SK-N-SH treated with all-trans-retinoic acid at 6 μM for 48 hours (cell line): ENCODE results near the gene ATP5F1E.

ENCODE experiments used
- PATZ1 ChIP-seq: fragments of 250-450 bp; sonication (Bioruptor Pico); IDR thresholded peaks from 2 replicates; pipeline ENCODE4 v1.8.0; 2020; ENCODE audit warnings: mild to moderate bottlenecking, moderate library complexity, borderline replicate concordance
- POU6F1 ChIP-seq: fragments of 250-450 bp; sonication (Bioruptor Pico); IDR thresholded peaks from 2 replicates; pipeline ENCODE4 v1.8.0; 2021; ENCODE audit warnings: low read depth, mild to moderate bottlenecking, moderate library complexity, borderline replicate concordance
- TOX ChIP-seq: fragments of 250-450 bp; sonication (Bioruptor Pico); IDR thresholded peaks from 2 replicates; pipeline ENCODE4 v1.8.0; 2021; ENCODE audit warnings: mild to moderate bottlenecking, moderate library complexity, borderline replicate concordance
- TSHZ2 ChIP-seq: fragments of 250-450 bp; sonication (Bioruptor Pico); IDR thresholded peaks from 2 replicates; pipeline ENCODE4 v1.5.0; 2020; ENCODE audit warnings: mild to moderate bottlenecking, moderate library complexity
- ZNF70 ChIP-seq: fragments of 450-650 bp; formaldehyde crosslinking; IDR thresholded peaks from 2 replicates; pipeline ENCODE4 v1.5.0; 2020; ENCODE audit warnings: mild to moderate bottlenecking, moderate library complexity
- TF ChIP-seq, protein P1 (sequence below): fragments of 250-450 bp; sonication (Bioruptor Pico); IDR thresholded peaks from 2 replicates; pipeline ENCODE4 v1.5.1; 2020; ENCODE audit warnings: low read depth, mild to moderate bottlenecking, moderate library complexity

DNA sequence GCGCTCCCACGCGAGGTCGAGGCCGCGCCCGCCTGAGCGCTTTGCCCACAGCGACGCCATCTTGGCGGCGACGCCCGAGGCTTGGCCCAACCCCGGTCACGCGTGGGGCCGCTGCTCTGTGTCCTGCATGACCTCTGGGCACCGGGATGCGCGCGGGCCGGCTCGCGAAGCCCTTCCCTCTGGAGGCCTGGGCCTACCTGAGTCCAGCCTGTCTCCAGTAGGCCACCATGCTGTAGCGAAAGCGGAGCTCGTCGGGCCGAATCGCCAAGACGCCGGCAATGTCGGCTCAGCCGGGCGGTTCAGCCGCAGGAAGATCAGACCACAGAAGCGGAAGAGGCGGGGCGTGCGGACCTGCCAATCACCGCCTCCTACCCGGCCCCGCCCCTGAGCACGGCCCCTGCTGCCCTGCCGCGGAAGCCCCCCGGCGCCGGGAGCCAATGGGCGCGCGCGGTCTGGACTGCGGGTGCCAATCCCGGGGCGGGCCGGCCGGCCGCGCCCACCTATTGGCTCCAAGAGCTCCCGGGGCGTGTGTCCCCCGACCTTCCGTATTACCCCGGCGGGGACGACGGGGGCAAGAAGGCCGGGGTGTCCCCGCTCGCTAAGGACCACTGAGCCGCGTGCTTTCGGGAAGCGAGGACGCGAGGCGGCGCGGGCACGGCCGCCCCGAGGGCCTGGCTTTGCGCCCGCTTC lies at the start of gene ATP5F1E:
- TF ChIP-seq POU6F1 (CRISPR knock-in tag) (no peak), PATZ1 (CRISPR knock-in tag) (no peak), TOX (CRISPR knock-in tag) (no peak), TSHZ2 (CRISPR knock-in tag) (no peak; the same call in 1 of the 2 replicates), ZNF70 (CRISPR knock-in tag) (no peak)
- TF ChIP-seq, protein P1, sequence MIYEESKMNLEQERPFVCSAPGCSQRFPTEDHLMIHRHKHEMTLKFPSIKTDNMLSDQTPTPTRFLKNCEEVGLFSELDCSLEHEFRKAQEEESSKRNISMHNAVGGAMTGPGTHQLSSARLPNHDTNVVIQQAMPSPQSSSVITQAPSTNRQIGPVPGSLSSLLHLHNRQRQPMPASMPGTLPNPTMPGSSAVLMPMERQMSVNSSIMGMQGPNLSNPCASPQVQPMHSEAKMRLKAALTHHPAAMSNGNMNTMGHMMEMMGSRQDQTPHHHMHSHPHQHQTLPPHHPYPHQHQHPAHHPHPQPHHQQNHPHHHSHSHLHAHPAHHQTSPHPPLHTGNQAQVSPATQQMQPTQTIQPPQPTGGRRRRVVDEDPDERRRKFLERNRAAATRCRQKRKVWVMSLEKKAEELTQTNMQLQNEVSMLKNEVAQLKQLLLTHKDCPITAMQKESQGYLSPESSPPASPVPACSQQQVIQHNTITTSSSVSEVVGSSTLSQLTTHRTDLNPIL (CRISPR knock-in tag): no peak
